GM13977 (cell line): ENCODE measurements around the gene RAP2B.
"Not testable (repeated sequence)": the region's sequence is repeated elsewhere in the genome, so short reads cannot be mapped to it uniquely, and the experiment has no call there.

Experiments used
- DNase-seq: peaks from one replicate; pipeline ENCODE4 v3.0.0; 2012; ENCODE audit warnings: low spot score
- CTCF ChIP-seq: IDR thresholded peaks from 2 replicates; pipeline ENCODE4 v1.5.1; 2012; ENCODE audit warnings: mild to moderate bottlenecking, control low read depth; ENCODE audit not compliant: insufficient read depth; ENCODE audit errors: extremely low read depth, missing control alignments
- in situ Hi-C: fragments of 300-500 bp; cut with MboI; formaldehyde crosslinking; loops from one replicate; pipeline ENCODE4 v1.12.0; 2022; ENCODE audit warnings: low sequenced_read_pairs, low pct_unique_long_range_greater_than_20kb, mixed read lengths, inconsistent platforms; ENCODE audit not compliant: unreplicated experiment

Gene RAP2B

GRCh38 chr3:153192327-153192726, 30.3 kb downstream of the RAP2B start:
- no peak for TF ChIP-seq CTCF
- in situ Hi-C loops, result no loop called here

GRCh38 chr3:153193786-153194476, 31.9 kb downstream of the RAP2B start:
- DNase-seq, in situ Hi-C loops: not testable (repeated sequence)

More at GRCh38 chr3:153192327-153192726, 30.3 kb downstream of the RAP2B start:
- no peak for DNase-seq

- DNase-seq, result no peak
- in situ Hi-C loops, result no loop called here
- no peak for TF ChIP-seq CTCF
These were observed 33.4 kb downstream of the RAP2B start for GRCh38 chr3:153195349-153195879.

GRCh38 chr3:153209596-153209995, 47.6 kb downstream of the RAP2B start:
- no peak for DNase-seq
- no peak for TF ChIP-seq CTCF
- in situ Hi-C loops, result no loop called here

- no peak for TF ChIP-seq CTCF
- in situ Hi-C loops, result no loop called here
- no peak for DNase-seq
These were observed 48.1 kb downstream of the RAP2B start for GRCh38 chr3:153210146-153210545.

GRCh38 chr3:153210660-153211059, 48.6 kb downstream of the RAP2B start:
- no peak for DNase-seq
- no peak for TF ChIP-seq CTCF
- in situ Hi-C loops, result no loop called here

GRCh38 chr3:153215497-153215896, 53.5 kb downstream of the RAP2B start:
- in situ Hi-C loops, result no loop called here
- no peak for TF ChIP-seq CTCF
- no peak for DNase-seq
